NK-92 (cell line): Measurements from ENCODE around the gene APBA2.
"Not testable (repeated sequence)": the region's sequence is repeated elsewhere in the genome, so short reads cannot be mapped to it uniquely, and the experiment has no call there.

ENCODE experiments used
- DNase-seq: peaks from one replicate; lab custom pipeline; 2025; ENCODE audit not compliant: unreplicated experiment; lab: John Stamatoyannopoulos, UW

Gene APBA2

GRCh38 chr15:29097971-29098370, 212.2 kb downstream of the APBA2 start:
- no peak for DNase-seq

- no peak for DNase-seq
Measured at GRCh38 chr15:29098652-29099051, 212.9 kb downstream of the APBA2 start.

- no peak for DNase-seq
Measured at GRCh38 chr15:29099131-29099880, 213.5 kb downstream of the APBA2 start.

GRCh38 chr15:29100486-29101000, 214.8 kb downstream of the APBA2 start:
- no peak for DNase-seq

GRCh38 chr15:29101491-29101890, 215.7 kb downstream of the APBA2 start:
- no peak for DNase-seq

GRCh38 chr15:29102173-29102794, 216.5 kb downstream of the APBA2 start:
- not testable (repeated sequence) for DNase-seq

- no peak for DNase-seq
Measured at GRCh38 chr15:29102911-29103823, 217.4 kb downstream of the APBA2 start.

GRCh38 chr15:29103824-29104565, 218.2 kb downstream of the APBA2 start:
- no peak for DNase-seq

- DNase-seq: no peak
Measured at GRCh38 chr15:29104566-29104880, 218.7 kb downstream of the APBA2 start.

- no peak for DNase-seq
Measured at GRCh38 chr15:29105151-29105854, 219.5 kb downstream of the APBA2 start.

- DNase-seq: no peak
Measured at GRCh38 chr15:29106116-29106515, 220.3 kb downstream of the APBA2 start.

GRCh38 chr15:29106551-29107290, 220.9 kb downstream of the APBA2 start:
- no peak for DNase-seq

- DNase-seq: no peak
Measured at GRCh38 chr15:29107291-29107890, 221.6 kb downstream of the APBA2 start.

GRCh38 chr15:29107971-29108645, 222.3 kb downstream of the APBA2 start:
- no peak for DNase-seq

GRCh38 chr15:29109762-29110161, 224.0 kb downstream of the APBA2 start:
- no peak for DNase-seq

GRCh38 chr15:29110176-29110575, 224.4 kb downstream of the APBA2 start:
- DNase-seq: no peak

GRCh38 chr15:29110733-29111132, 225.0 kb downstream of the APBA2 start:
- no peak for DNase-seq

- no peak for DNase-seq
Measured at GRCh38 chr15:29111705-29112281, 226.0 kb downstream of the APBA2 start.
